ENCODE measurements around the gene P3H1.
"Not testable (repeated sequence)": the region's sequence is repeated elsewhere in the genome, so short reads cannot be mapped to it uniquely, and the experiment has no call there.

P3H1 gene

GRCh38 chr1:42769811-42770210, 3.0 kb upstream of the P3H1 start:
- no peak for DNase-seq

GRCh38 chr1:42768172-42768571, 1.3 kb upstream of the P3H1 start:
- DNase-seq = no peak

- no peak for DNase-seq
Observed at GRCh38 chr1:42767510-42768000, 727 bp upstream of the P3H1 start.

GRCh38 chr1:42765832-42766740, 742 bp downstream of the P3H1 start:
- peak; percentile 51 for DNase-seq

GRCh38 chr1:42765269-42765668, 1.6 kb downstream of the P3H1 start:
- no peak for DNase-seq

- no peak for DNase-seq
Observed at GRCh38 chr1:42762269-42762668, 4.6 kb downstream of the P3H1 start.

- DNase-seq = no peak
Observed at GRCh38 chr1:42761567-42761966, 5.3 kb downstream of the P3H1 start.

GRCh38 chr1:42759114-42759513, 7.7 kb downstream of the P3H1 start:
- DNase-seq = no peak

GRCh38 chr1:42758641-42759040, 8.2 kb downstream of the P3H1 start:
- DNase-seq = no peak

GRCh38 chr1:42757892-42758275, 8.9 kb downstream of the P3H1 start:
- no peak for DNase-seq

- peak; percentile 79 for DNase-seq
Observed at GRCh38 chr1:42756956-42757891, 9.6 kb downstream of the P3H1 start.

- DNase-seq = no peak
Observed at GRCh38 chr1:42753070-42753469, 13.8 kb downstream of the P3H1 start.

GRCh38 chr1:42752284-42752683, 14.5 kb downstream of the P3H1 start:
- DNase-seq = no peak

GRCh38 chr1:42751511-42752070, 15.2 kb downstream of the P3H1 start:
- DNase-seq = not testable (repeated sequence)

GRCh38 chr1:42750041-42750440, 16.8 kb downstream of the P3H1 start:
- no peak for DNase-seq

GRCh38 chr1:42748461-42749410, 18.1 kb downstream of the P3H1 start:
- DNase-seq = no peak

- DNase-seq = no peak
Observed at GRCh38 chr1:42748021-42748420, 18.8 kb downstream of the P3H1 start.

GRCh38 chr1:42747125-42747524, 19.7 kb downstream of the P3H1 start:
- peak; percentile 17 for DNase-seq

GRCh38 chr1:42746436-42747105, 20.3 kb downstream of the P3H1 start:
- DNase-seq = no peak

- DNase-seq = no peak
Observed at GRCh38 chr1:42745851-42746250, 21.0 kb downstream of the P3H1 start.

- DNase-seq = no peak
Observed at GRCh38 chr1:42744148-42744413, 22.7 kb downstream of the P3H1 start.

All from NCI-H2171 treated with DMSO at 0.1 percent for 48 hours (cell line).